SH-SY5Y (cell line): Measurements from ENCODE around the gene TRIM38.

Experiments
- GATA2 ChIP-seq: IDR thresholded peaks from 2 replicates; pipeline ENCODE4 v1.6.1; 2011; ENCODE audit warnings: mild to moderate bottlenecking, low read depth, low read length
- GATA3 ChIP-seq: IDR thresholded peaks from 2 replicates; pipeline ENCODE4 v1.6.1; 2011; ENCODE audit warnings: low read depth, mild to moderate bottlenecking, low read length, moderate library complexity

TRIM38 gene

GRCh38 chr6:25972902-25973301 lies 10.3 kb downstream of the TRIM38 start:
- no peak for TF ChIP-seq GATA3
- TF ChIP-seq GATA2 = no peak

- no peak for TF ChIP-seq GATA3
- TF ChIP-seq GATA2 = no peak
Observed at GRCh38 chr6:25973923-25974555, 11.4 kb downstream of the TRIM38 start.

DNA sequence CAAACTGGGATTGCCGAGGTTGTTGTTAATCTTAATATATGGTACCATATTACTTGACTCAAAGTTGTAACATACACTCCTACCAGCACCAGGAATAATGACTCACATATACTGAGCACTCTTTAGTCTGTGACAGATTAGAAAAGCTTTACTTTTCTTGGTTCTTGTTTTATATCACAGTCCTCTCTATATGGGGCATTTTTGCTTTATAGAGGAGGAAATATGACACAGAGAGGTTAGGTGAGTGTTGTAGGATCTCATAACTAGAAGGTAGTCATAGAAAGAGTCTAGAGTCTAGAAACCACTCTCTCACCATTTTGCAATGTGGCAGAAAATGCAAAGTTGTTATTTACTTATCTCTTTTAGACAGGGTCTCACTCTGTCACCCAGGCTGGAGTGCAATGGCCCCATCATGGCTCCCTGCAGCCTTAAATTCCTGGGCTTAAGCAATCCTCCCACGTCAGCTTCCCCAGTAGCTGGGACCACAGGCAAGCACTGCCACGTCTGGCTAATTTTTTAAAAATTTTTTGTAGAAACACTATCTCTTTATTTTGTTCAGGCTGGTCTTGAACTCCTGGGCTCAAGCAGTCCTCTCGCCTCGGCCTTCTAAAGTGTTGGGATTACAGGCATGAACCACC lies 13.4 kb downstream of the TRIM38 start:
- no peak for TF ChIP-seq GATA3

- no peak for TF ChIP-seq GATA3
- TF ChIP-seq GATA2 = no peak
Observed at GRCh38 chr6:25980935-25981334, 18.3 kb downstream of the TRIM38 start.

DNA sequence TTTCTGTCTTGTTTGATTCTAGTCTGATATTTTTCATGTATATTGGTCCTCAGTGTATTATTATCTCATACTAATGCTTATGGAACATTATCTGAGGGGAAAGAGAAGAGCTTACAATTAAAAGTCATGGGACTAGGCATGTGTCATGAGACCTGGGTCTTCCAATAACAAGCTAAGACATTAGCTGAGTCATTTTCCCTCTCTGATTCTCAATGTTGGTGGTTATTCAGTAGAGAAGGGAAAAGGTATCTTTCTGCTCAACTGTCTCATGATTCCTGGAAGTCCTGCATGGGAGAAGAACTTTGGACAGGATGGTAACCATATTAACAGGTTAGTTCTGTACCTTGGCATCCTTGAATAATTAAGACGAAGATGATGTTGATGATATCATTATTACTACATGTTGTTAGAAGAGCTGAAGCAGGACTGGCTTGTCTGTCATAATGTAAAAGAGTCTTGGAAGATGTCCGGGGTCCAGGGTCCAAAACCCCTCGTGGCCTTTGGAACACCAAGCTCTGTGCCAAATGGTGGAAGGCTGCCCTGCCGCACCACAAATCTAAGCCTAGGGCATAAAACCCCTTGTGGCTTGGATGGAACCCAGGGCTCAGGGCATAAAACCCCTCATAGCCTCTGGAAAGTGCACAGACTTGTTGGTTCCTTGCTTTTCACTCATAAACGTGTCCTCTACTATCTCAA lies 19.1 kb downstream of the TRIM38 start:
- no peak for TF ChIP-seq GATA3

DNA sequence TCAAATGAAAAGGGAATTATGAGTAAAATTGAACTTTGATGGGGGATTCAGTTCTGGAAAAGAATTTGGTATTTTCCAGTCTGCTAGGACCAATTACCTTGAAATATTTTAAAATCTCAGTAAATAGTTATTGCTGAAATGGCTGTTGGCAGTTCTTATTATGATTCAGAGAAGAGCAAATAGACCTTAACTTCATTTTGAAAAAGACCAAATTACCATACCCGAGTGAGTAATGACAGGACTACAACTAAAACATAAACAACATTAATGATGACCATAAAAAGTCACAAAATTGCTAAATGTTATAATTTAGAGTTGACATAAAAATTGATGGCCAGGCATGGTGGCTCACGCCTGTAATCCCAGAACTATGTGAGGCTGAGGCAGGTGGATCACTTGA lies 21.7 kb downstream of the TRIM38 start:
- TF ChIP-seq GATA2 (no peak), GATA3 (no peak)

GRCh38 chr6:25987845-25988244 lies 25.2 kb downstream of the TRIM38 start:
- TF ChIP-seq GATA3 = no peak
- TF ChIP-seq GATA2 = no peak

DNA sequence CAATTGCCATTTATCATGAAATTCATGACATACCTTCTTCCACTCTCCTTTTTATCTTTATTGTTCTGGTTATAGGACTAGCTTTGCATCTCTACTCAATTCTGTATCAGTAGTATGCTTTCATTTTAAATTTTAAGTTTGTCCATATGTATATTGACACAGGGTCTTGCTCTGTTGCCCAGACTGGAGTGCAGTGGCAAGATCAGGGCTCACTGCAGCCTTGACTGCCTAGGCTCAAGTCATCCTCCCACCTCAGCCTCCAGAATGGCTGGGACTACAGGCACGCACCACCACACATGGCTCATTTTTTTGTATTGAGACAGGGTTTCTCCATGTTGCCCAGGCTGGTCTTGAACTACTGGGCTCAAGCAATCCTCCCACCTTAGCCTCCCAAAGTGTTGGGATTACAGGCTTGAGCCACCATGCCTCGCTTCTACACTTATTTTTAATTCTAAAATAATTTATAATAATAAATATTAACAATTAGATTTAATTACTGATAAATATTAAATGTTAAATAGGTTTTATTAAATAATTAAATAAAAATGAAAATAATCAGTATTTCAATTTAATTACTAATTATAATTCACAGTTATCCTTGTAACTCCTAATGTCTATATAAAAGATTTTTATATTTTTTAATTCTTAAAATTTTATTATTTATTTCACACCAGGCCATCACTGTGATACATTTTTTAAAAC lies 27.7 kb downstream of the TRIM38 start:
- no peak for TF ChIP-seq GATA2
- no peak for TF ChIP-seq GATA3

- TF ChIP-seq GATA2 (no peak), GATA3 (no peak)
Observed at GRCh38 chr6:25991785-25992412, 29.3 kb downstream of the TRIM38 start.

- TF ChIP-seq GATA3 (no peak), GATA2 (no peak)
Observed at GRCh38 chr6:25992413-25993340, 30.1 kb downstream of the TRIM38 start.

GRCh38 chr6:25995507-25995906 lies 32.9 kb downstream of the TRIM38 start:
- TF ChIP-seq GATA2 (no peak), GATA3 (no peak)

DNA sequence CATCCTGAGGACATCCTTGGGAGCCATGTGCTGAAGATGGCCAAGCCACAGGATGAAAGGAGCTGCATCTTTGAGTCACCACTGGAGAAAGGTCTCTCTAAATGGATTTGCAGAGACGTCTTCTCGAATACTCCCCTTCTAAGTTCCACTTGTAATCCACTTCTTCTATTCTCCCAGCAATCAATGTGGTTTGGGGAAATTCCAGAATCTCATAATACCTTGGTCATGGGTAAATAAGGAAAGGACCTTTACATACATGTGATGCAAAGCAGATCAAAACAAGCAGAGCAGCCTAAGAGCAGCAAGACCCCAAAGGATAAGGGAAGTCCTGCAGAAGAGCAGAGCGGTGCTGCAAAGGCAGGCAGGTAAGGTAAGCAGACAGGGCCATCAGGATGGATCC lies 35.3 kb downstream of the TRIM38 start:
- TF ChIP-seq GATA3 = no peak

GRCh38 chr6:25998379-25998778 lies 35.8 kb downstream of the TRIM38 start:
- TF ChIP-seq GATA3 (no peak), GATA2 (no peak)
